Adrenal gland (tissue), 5 donors: Measurements from ENCODE around the gene SLC9A5.

Source experiments
- CTCF ChIP-seq, 6 experiments: fragments of 450-650 bp in 4 of 6; fragments of 200-600 bp in 2 of 6; sonication (generic) in 1 of 6; IDR thresholded peaks; 1 replicate in 5 of 6; 2 replicates in 1 of 6; pipeline versions ENCODE4 v1.5.1 to v1.8.0; 2016 to 2021; ENCODE audit warnings: antibody characterized with exemption in 6 of 6, mild to moderate bottlenecking in 2 of 6, moderate library complexity in 1 of 6
- POLR2A ChIP-seq, 2 donors: fragments of 450-650 bp; IDR thresholded peaks; one replicate each; pipeline ENCODE4 v1.6.1; 2017; ENCODE audit warnings: antibody characterized with exemption in 2 of 2, mild to moderate bottlenecking in 2 of 2, moderate library complexity in 1 of 2
- donor health status: DM: no; HTN: no; CAD: no.

DNA sequence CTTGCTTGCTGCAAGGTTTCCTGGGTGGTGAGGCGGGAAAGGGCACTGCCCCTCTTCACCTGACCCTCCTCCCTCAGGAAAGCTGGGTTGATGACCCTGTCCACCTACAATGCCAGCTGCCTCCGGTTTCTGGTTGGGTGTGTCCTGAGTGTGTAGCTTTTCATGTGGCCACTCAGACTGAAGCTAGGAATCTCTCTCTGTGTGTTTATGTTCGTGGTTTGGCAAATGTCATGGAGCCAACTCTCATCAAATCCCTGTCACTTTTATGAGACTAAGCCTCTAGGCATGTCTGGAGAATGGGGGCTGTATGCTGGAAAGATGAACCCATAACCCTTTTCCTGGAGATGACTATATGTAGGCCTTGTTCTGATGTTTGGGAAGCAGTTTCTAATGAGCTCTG is 47.6 kb downstream of the SLC9A5 start:
- TF ChIP-seq CTCF (IDR thresholded peaks at IDR 0.05): no peak
- TF ChIP-seq POLR2A (IDR thresholded peaks at IDR 0.05): no peak
